ENCODE data around the gene C12orf75.

GRCh38 chr12:105330283-105330930 is at the start of gene C12orf75:
- no peak for TF ChIP-seq CTCF (IDR thresholded peaks at IDR 0.05)
- no peak for TF ChIP-seq POLR2A (IDR thresholded peaks at IDR 0.05)

Measured in Peyer's patch (tissue), 4 donors.